ENCODE data around the gene CALD1.

DNA sequence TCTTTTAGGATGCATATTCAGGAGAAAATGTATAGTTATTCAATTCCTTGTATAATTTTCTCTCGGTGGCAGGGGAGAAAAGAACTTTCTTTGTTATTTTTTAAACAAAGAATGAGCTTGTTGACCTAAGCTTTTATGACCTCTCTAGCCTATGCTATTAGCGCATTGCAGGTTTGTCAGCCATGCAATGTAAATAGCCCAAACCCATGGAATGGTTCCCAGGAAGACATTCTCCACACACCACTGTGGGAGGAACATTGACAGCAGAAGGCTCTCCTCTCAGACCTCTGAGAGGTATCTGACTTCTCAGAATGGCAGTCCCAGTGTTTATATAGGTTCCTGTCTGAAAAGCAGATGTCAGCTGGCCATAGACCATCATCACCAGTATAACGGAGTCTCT, 187.3 kb downstream of the CALD1 start:
- TF ChIP-seq, protein P1, sequence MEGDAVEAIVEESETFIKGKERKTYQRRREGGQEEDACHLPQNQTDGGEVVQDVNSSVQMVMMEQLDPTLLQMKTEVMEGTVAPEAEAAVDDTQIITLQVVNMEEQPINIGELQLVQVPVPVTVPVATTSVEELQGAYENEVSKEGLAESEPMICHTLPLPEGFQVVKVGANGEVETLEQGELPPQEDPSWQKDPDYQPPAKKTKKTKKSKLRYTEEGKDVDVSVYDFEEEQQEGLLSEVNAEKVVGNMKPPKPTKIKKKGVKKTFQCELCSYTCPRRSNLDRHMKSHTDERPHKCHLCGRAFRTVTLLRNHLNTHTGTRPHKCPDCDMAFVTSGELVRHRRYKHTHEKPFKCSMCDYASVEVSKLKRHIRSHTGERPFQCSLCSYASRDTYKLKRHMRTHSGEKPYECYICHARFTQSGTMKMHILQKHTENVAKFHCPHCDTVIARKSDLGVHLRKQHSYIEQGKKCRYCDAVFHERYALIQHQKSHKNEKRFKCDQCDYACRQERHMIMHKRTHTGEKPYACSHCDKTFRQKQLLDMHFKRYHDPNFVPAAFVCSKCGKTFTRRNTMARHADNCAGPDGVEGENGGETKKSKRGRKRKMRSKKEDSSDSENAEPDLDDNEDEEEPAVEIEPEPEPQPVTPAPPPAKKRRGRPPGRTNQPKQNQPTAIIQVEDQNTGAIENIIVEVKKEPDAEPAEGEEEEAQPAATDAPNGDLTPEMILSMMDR (conservative IDR thresholded peaks at IDR 0.05; ENCODE audit: low read length): no peak
- TF ChIP-seq EZH2phosphoT487 (IDR thresholded peaks at IDR 0.05; ENCODE audit: borderline replicate concordance): no peak

Data from Loucy (cell line).